ENCODE data around the gene LETM1.

Gene LETM1

DNA sequence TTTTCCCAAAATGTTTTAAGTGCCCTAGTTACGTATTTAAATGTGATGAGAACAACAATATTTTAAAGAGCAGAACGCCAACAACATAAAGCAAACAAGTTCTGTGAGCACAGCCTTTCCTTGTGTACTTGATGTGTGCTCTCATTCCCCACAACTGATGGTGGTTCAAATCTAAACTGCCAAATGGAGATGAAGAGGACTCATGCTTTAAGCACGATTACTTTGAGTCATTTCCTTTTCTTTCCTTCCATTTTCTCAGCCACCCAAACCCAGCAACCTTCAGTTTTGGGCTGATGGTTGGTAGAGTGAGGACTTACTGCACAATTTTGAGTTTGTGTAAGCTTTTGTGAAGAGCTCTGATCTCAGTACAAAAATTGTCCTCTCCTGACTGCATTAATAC is 16.9 kb upstream of the LETM1 start:
- no peak for DNase-seq (ENCODE audit: low spot score)

DNA sequence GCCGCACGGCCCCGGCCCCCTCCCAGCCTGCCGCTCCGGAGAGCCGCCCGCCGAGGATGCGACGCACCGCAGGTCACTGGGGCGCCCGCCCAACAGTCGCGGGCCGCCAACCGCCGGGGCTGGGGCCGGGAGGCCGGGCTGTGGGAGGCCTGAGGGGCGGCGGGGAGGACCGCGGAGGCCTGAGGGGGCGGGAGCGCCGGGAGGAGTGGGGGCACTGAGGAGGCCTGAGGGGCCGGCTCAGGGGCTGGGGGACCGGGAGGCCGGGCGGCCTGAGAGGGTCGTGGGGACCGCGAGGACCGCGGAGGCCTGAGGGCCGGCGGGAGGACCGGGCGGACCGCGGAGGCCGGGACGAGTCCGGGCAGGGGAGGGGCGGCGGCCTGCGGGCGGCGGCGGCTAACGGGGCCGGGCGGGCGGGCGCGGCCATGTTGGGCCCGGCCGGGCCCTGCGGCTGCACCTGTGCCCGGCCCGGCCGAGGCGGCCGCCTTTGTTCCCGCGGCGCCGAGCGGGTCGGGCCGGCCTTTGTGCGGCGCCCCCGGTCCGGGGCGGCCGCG is 15.6 kb upstream of the LETM1 start:
- DNase-seq (ENCODE audit: low spot score) = no peak

DNA sequence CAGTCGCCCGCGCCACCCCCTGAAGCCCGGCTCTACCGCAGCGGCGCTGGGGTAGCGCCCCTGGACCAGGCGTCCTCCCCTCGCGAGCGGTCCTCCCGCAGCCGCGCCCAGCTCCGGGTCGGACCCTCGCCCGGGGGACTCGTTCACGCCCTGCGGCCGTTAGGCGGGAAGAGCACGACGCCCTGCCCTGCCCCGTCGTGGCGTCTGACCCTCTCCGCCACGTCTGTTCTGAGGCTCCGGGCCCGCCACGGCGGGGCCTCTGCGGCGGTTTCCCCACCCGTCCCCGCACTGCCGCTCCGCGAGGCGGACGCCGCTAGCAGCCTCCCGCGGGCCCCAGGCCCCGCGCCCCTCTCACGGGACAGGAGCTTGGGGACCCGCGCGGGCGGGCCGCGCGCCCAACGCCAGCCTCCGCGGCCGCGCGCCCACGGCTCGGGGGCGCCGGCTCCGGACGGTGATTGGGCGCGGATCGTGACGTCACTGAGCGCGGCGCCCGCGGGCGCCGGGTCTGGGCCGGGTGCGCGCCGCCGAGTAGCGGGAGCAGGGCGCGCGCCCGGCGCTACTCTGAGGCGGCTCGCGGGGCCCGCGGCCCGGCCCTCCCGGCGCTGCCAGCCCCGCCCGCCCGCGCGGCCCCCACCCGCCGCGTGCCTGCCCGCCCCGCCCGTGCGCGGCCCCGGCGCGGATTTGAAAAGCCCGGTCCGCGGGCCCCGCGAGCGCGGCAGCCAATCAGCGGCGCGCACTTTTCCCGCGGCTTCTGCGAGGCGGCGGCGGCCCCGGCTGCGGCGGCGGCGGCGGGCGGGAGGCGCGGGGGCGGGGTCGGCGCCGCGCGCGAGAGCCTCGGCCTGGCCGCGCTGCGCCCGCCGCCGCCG is 14.9 kb upstream of the LETM1 start, which contains the start of gene NSD2:
TSS of gene NSD2 (plus strand) at position 816 of the 866 bp plus-strand sequence. CDS start 29,262 bp downstream, outside the sequence.
- peak; percentile 66 for DNase-seq (ENCODE audit: low spot score)

DNA sequence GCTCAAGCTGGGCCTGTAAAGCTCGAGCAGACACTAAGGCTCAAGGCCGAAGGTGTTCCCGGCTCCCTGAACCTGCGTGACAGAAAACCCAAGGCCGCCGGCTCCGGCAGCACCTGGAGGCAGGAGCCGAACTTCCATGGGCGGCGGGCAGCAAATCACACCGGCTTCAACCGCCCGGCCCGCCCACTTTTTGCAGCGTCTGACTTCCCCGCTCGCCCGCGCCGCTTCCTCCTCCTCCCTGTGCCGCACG is 14.3 kb upstream of the LETM1 start:
- peak; percentile 28 for DNase-seq (ENCODE audit: low spot score)

DNA sequence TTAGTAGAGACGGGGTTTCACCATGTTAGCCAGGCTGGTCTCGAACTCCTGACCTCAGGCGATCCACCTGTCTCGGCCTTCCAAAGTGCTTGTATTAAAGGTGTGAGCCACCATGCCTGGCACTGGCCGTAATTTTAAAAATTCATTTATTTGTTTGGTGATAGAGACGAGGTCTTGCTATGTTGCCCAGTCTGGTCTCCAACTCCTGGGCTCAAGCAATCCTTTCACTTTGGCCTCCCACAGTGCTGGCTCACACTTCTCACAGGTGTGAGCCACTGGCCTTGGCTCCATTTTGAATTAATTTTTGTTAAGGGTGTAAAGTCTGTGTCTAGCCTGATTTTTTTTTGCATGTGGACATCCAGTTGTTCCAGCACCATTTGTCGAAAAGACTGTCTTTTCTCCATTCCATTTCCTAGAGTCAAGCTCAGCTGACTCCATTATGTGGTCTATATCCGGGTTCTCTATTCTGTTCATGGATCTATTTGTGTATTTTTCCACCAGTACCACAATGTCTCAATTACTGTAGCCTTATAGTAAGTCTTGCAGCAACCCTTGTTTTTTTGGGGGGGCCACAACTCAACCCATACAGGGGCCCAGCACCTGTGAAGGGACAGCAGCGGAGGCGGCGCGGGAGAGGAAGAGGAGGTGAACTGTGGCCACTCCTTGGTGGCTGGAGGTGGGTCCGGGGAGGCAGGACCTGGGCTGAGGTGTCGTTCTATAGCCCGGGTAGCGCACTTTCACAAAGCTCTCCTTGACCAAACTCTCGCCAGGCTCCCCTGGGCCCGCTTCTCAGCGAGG is 13.8 kb upstream of the LETM1 start:
- no peak for DNase-seq (ENCODE audit: low spot score)

DNA sequence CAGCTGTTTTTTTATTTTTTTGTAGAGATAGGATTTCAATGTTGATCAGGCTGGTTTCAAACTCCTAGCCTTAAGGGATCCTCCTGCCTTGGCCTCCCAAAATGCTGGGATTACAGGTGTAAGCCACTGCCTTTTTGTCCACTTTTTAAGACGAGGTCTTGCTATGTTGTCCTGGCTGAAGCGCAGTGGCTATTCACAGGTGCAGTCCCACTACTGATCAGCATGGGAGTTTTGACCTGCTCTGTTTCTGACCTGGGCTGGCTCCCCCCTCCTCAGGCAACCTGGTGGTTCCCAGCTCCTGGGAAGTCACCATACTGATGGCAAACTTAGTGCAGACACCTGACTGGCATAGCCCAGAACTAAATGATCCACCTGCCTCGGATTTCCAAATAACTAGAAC is 13.0 kb upstream of the LETM1 start:
- no peak for DNase-seq (ENCODE audit: low spot score)

DNA sequence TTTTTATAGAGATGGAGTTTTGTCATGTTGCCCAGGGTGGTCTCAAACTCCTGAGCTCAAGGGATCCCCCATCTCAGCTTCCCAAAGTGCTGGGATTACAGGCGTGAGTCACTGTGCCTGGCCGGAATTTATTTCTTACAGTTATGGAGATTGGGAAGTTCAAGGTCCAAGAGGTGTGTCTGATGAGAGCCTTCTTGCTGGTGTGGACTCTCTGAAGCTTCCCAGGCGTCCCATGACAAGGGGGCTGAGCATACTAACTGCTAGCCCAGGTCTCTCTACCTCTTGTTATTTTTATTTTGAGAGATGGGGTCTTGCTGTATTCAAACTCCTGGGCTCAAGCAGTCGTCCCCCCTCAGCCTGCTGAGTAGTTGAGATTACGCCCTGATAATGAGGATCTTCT is 12.3 kb upstream of the LETM1 start:
- DNase-seq (ENCODE audit: low spot score) = no peak

DNA sequence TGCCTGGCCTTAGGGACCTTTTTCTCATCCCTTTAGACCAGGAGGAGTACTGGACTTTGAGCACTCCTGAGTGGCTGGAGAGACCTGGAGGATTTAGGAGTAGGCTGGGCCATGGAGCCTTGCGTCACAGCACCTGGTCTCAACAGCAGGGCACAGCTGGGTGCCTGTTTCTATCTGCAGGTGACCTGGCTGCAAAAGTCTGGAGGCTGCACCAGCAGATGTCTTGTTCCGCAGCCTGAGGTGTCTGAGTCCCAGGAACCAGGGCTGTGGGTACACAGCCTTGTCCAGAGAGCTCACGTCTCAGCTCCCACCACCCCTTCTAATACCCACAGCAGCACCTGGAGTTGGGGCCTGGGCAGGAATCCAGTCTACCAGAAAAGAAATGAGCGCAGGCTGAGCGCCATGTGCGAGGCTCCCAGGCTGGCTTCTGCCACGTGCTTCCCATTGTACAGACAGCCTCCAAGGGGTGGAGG is 10.3 kb upstream of the LETM1 start:
- no peak for DNase-seq (ENCODE audit: low spot score)

DNA sequence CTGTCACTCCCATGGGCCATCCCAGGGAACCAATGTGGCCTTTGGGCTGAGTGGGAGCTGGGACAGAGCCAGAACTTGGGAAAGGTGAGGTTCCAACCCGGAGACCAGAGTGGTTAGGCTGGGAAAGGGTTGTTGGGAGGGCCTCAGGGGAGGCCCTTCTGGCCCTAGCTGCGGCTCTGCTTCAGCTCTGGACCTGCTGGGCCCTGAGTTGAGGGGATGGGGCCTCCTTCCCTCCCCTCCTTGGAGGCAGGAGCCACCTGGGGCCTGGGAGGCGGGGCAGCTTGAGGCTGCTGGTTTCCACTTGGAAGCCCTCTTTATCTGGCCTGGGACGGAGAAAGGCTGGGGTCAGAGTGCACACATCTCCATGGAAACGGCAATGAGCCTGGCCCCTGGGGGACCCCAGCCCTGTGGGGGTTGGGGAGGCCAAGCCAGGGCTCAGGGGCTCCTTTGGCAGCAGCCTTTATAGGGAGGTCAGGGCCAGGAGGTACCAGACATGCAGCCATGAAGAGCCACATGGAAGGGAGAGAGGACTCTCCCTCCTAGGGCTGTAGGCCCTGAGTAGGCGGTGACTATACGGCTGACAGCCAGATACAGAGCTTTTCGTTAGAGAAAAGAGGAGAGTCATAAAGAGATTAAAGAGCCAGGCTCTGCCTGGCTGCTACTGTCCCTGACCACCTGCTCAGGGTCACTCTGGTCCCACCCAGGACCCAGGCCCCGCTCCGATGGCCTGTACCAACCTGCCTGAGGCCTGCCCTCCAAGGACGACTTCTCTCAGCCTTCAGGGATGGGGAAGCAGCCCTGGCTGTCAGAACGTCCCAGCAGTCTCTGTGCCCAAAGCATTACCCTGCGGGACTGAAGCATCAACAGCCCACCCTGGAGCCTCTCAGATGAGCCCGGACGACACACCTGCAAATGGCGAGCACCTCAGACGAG is 8.4 kb upstream of the LETM1 start:
- no peak for DNase-seq (ENCODE audit: low spot score)

DNA sequence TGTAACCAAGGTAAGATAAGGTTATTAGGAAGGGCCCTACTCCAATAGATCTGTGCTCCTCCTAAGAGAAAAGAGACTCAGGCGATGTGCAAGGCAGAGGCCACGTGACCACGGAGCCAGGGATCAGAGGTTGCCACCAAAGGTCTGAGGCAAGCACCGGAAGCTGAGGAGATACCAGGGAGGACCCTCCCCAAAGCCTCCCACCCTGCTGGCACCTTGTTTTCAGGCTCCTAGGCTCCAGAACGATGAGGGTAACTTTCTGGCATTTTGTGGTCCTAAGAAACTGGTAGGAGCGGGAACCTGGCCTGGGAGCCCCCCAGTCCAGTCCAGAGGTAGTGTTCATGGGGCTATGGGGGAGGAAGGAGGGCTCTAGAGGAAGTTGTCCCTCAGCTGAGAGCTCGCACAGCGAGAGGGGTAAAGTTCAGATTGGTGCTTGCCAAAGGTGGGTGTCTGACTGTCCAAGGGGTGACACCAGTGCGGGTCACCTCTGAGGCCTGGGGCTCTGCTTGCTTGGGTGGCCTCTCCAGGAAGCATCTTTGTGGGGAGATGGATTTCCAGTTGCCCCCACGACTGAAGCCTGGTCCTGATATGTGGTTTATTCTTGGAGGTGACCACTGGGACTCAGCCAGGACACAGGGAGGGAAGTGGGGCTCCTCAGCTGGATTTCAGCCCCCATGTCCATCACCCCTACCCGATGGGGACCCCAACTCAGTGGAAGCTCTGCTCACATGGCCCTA is 7.5 kb upstream of the LETM1 start:
- no peak for DNase-seq (ENCODE audit: low spot score)

DNA sequence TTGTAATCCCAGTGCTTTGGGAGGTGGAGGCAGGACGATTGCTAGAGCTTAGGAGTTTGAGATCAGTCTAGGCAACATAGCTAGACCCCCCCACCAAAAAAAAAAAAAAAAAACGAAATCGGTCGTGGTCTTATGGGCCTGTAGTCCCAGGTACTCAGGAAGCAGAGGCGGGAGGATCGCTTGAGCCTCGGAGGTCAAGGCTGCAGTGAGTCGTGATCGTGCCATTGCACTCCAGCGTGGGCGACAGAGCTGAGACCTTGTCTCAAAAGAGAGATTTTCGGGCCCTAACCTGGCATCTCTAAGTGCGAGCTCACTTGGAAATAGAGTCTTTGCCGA is 7.0 kb upstream of the LETM1 start:
- no peak for DNase-seq (ENCODE audit: low spot score)

DNA sequence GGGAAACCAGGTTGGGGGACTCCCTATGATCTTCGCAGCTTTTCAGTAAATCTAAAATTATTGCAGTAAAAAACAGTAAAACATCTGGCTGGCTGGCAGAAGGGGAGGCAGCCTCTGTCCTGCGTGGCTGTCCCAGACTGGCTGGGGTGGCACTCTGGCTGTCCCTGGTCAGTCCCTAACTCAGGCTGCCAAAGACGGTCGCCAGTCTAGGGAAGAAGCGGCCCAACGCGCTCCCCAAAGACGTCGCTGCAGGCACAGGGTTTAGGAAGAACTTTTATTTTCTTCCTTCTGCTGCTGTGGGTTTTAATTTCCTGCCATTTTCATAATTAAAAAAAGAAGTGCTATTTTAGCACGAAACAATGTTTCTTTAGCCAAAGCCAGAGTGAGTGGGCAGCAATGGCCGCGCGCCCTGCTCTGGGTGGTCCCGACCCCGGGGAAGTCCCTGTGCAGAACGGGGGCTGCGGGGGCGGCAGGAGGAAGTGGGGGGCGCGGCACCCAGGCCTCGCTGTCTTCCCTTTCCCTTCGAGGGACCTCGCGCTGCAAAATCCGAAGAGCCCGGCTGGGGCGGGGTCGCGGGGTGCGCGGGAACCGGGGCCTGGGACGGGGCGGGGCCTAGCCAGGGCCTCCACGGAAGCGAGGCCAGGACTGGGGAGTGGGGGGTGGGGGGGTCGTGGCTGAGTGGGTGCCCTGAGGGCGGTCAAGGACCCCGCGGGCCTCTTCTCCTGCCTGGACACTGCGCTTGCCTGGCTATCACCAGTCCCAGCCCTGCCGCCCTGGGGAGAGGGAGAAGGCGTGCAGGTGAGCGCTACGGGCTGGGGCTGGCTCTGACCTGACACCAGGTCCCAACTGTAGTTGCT is 6.3 kb upstream of the LETM1 start:
- no peak for DNase-seq (ENCODE audit: low spot score)

DNA sequence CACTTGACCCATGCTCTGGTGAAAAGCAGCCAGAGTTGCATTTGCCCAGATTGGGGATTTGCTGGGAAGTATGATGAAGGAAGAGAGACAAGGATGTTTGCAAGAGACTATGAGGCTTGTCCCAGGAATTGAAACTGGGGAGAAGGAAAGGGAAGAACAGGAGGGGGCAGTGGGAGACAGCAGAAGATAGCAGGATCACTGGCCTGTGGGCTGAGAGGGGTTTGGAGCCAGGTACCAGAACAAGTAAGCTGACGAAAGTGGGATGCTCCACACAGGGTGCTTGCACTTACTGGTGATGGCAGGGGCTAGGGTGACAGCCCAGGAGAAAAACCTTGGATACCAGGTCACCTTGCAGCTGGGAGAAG is 3.4 kb upstream of the LETM1 start:
- no peak for DNase-seq (ENCODE audit: low spot score)

DNA sequence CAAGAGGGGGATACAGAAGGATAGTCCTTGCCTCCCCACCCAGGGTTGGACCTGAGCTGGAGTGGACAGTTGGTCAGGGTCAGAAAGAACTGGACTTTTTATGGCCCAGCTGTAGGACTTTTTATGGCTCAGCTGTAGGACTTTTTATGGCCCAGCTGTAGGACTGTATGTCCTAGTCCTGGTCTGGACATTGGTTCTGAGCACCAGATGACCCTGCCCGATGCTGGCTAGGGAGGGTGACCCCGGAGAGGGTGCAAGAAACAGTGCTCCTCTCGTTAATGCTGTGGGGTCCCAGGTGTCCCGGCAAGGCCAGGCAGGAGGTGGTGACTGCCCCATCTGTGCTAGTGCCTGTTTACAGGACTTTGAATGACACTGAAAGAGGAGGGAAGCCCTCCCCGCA is 2.0 kb upstream of the LETM1 start:
- DNase-seq (ENCODE audit: low spot score) = no peak

DNA sequence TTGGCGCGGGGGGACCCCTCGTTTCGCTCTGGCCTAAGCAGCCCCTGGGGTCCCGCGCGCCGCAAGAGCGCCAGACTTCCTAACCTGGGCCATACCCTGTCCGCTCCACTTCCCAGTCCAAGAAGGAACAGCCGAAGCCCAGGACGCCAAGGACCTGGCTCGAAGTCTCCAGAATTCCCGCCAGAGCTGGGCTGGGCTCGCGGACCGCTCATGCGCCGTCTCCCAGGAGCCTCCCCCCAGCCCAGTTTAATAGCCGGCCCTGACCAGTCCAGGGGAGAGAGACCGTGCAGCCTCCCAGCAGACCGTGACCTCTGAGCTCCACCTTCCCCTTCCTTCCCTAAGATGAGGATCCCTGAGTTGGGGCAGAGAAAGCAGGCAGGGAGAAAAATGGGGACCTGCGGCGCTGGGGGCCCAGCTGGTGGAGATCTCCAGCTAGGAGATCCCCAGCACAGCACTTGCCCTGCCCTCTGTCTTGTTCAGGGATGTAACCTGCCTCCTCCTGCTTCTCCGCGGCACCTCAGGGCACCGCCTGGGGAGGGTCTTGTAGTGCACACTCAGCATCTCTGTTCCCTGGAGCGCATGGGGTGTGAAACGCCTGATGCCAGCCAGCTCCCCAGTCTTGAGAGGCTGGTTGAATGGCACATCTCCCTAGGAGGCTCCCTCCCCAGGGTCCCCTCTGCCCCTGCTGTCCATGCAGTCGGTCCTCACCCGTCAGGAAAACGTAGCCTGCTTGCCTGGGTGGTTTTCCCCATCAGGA is 1.2 kb upstream of the LETM1 start:
- no peak for DNase-seq (ENCODE audit: low spot score)

DNA sequence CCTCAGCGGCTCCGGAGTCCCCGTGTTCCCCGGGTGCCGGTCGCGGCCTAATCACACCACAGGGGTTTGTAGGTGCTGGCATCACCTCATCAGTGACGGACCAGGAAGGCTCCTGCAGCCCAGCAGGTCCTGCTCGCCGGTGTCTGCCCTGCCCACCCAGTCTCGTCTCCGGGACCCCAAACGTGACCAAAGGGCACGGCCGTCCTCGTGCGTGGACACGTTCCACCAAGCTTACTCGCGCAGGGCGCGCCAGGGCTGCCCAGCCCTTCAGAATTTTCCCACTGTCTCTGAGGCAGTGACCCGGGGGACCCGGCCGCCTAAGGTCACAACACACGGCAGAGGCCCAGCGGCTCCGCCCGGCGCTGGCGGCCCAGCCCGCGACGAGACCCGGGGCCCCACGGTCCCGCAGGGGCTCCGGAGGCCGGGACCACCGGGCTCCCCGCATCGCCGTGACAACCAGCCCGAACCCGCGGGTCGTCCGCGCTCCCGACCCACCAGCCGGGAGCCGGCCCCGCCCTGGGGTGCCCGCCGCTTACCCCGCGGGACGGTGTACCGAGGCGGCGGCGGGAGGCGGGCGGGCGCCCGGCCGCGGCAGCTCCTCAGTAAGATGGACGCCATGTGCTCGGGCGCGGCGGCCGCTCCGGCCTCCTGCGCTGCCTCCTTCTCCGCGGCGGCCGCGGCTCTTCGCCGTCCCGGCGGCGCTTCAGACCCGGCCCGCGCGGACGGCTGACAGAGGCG is 454 bp downstream of the LETM1 start:
- DNase-seq (ENCODE audit: low spot score) = no peak

DNA sequence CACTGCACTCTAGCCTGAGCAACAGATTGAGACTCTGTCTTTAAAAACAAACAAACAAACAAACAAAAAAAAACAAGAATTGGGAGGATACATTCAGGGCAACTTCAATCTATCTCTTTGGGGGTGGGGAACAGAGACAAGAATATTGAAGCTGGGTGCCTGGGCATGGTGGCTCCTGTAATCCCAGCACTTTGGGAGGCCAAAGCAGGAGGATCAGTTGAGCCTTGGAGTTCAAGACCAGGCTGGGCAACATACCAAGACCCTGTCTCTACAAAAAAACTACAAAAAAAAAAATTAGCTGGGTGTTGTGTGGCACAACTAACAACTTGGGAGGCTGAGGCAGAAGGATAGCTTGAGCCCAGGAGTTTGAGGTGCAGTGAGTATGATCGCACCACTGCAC is 1.2 kb downstream of the LETM1 start:
- DNase-seq (ENCODE audit: low spot score) = no peak

DNA sequence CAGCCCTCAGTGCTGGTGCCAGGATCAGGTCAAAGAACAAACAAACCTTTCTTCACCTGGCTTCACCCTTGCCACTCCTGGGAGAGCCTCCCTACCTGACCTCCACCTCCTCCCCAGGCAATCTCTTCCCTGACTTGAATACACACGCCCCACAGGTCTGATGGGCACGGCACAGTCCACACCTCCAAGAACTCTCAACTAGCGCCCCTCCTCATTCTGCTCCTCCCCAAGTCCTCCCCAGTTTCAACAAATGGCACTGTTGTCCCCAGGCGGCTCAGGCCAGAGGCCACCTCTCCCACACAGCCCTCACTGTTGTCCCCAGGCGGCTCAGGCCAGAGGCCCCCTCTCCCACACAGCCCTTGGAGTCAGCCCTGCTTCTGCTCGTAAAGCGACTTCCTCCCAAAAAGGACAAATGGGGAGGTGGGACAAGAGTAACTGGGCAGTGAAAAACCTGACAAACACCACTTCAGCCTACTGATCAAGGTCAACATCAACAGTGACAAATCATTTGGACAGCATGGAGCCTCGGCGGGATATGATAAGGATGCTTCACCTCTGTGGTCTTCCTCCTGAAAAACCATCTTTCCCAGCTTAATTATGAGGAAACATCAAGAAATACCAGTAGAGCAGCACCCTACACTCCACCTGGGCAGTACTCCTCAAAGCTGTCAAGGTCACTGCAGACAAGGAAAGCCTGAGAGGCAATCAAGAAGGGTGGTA is 2.9 kb downstream of the LETM1 start:
- no peak for DNase-seq (ENCODE audit: low spot score)

Data from COLO829 (cell line).